HL-60 (cell line): ENCODE results near the gene CFAP20DC.

Source experiments
- DNase-seq, 2 experiments: peaks; one replicate each; pipeline ENCODE4 v3.0.0-alpha.2; 2010 to 2020; ENCODE audit warnings: low read depth in 1 of 2, low spot score in 1 of 2
- H3K27ac ChIP-seq: fragments of 250-450 bp; sonication (Bioruptor Pico); replicated peaks from 2 replicates; pipeline ENCODE4 v1.5.1; 2020; ENCODE audit warnings: mild to moderate bottlenecking, moderate library complexity
- H3K27me3 ChIP-seq: fragments of 250-450 bp; sonication (Bioruptor Pico); 2 replicates; pipeline ENCODE4 v1.5.1; 2021; ENCODE audit warnings: mild to moderate bottlenecking, moderate library complexity; ENCODE audit not compliant: insufficient read depth, poor library complexity, severe bottlenecking
- H3K4me3 ChIP-seq: replicated peaks from 2 replicates; pipeline ENCODE4 v1.5.1; 2011; ENCODE audit warnings: mild to moderate bottlenecking, control low read depth, low read length; ENCODE audit not compliant: insufficient read depth
- GABPA ChIP-seq: IDR thresholded peaks from 2 replicates; pipeline ENCODE4 v1.6.1; 2012; ENCODE audit warnings: low read depth
- POLR2AphosphoS5 ChIP-seq: IDR thresholded peaks from 2 replicates; pipeline ENCODE4 v1.6.1; 2012; ENCODE audit warnings: low read depth
- SPI1 ChIP-seq: IDR thresholded peaks from 2 replicates; pipeline ENCODE4 v1.6.1; 2012; ENCODE audit warnings: low read depth, mild to moderate bottlenecking, borderline replicate concordance
- TF ChIP-seq, protein P1 (sequence below): IDR thresholded peaks from 2 replicates; pipeline ENCODE4 v1.6.1; 2012; ENCODE audit warnings: low read depth; ENCODE audit not compliant: insufficient replicate concordance
- TF ChIP-seq, protein P2 (sequence below): IDR thresholded peaks from one replicate; pipeline ENCODE4 v1.5.1; 2011; ENCODE audit warnings: low read length, control low read depth, inconsistent platforms; ENCODE audit not compliant: insufficient read depth

CFAP20DC gene

DNA sequence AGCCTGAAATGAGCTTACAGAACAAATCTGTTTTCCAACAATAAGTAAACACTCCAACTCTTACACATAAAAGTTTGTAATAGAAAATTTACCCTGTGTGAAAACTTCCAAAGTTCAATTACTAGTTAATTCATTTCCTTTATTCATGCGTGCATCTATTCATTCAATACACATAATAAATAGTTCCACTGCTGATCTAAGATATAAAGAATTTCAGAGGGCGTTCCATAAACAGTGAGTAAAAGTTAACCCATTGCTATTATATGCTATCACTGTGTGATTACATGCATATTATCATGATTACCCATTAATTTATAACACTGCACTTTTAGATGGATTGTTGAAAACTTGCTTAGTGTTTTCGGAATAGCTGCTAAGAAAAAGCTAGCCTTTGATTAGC is 36.2 kb upstream of the CFAP20DC start:
- TF ChIP-seq, protein P1, sequence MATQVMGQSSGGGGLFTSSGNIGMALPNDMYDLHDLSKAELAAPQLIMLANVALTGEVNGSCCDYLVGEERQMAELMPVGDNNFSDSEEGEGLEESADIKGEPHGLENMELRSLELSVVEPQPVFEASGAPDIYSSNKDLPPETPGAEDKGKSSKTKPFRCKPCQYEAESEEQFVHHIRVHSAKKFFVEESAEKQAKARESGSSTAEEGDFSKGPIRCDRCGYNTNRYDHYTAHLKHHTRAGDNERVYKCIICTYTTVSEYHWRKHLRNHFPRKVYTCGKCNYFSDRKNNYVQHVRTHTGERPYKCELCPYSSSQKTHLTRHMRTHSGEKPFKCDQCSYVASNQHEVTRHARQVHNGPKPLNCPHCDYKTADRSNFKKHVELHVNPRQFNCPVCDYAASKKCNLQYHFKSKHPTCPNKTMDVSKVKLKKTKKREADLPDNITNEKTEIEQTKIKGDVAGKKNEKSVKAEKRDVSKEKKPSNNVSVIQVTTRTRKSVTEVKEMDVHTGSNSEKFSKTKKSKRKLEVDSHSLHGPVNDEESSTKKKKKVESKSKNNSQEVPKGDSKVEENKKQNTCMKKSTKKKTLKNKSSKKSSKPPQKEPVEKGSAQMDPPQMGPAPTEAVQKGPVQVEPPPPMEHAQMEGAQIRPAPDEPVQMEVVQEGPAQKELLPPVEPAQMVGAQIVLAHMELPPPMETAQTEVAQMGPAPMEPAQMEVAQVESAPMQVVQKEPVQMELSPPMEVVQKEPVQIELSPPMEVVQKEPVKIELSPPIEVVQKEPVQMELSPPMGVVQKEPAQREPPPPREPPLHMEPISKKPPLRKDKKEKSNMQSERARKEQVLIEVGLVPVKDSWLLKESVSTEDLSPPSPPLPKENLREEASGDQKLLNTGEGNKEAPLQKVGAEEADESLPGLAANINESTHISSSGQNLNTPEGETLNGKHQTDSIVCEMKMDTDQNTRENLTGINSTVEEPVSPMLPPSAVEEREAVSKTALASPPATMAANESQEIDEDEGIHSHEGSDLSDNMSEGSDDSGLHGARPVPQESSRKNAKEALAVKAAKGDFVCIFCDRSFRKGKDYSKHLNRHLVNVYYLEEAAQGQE, result no peak
- TF ChIP-seq SPI1 (no peak), GABPA (no peak), POLR2AphosphoS5 (no peak)
- TF ChIP-seq, protein P2, sequence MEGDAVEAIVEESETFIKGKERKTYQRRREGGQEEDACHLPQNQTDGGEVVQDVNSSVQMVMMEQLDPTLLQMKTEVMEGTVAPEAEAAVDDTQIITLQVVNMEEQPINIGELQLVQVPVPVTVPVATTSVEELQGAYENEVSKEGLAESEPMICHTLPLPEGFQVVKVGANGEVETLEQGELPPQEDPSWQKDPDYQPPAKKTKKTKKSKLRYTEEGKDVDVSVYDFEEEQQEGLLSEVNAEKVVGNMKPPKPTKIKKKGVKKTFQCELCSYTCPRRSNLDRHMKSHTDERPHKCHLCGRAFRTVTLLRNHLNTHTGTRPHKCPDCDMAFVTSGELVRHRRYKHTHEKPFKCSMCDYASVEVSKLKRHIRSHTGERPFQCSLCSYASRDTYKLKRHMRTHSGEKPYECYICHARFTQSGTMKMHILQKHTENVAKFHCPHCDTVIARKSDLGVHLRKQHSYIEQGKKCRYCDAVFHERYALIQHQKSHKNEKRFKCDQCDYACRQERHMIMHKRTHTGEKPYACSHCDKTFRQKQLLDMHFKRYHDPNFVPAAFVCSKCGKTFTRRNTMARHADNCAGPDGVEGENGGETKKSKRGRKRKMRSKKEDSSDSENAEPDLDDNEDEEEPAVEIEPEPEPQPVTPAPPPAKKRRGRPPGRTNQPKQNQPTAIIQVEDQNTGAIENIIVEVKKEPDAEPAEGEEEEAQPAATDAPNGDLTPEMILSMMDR, result no peak
- Histone ChIP-seq H3K27me3 (no peaks in the 10 kb centered on the region), H3K27ac (no peak overlapping the region), H3K4me3 (no peak overlapping the region)
- no peak for DNase-seq

DNA sequence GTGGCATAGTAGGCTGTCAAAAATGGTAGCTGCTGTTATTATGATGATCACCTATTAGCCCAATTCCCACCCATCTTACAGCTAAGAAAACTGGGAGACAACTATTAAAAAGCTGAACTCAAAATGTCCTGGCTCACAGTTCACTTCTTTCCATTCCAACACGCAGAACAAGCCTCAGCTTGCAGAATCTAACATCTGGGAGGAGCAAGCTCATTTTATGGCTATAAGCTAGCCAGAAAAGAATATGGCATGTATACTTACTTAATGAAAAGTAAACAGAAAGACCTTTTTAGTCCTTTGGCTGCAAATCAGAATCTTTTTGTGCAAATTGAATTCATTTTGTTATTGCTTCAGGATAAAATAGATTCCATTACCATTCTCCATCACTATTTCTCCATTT is 34.8 kb upstream of the CFAP20DC start:
- TF ChIP-seq POLR2AphosphoS5, result no peak
- TF ChIP-seq GABPA, result no peak
- no peak for TF ChIP-seq SPI1
- TF ChIP-seq, protein P1, result no peak
- TF ChIP-seq, protein P2, result no peak
- Histone ChIP-seq H3K27me3 (no peaks in the 10 kb centered on the region), H3K4me3 (no peak overlapping the region), H3K27ac (no peak overlapping the region)
- no peak for DNase-seq

DNA sequence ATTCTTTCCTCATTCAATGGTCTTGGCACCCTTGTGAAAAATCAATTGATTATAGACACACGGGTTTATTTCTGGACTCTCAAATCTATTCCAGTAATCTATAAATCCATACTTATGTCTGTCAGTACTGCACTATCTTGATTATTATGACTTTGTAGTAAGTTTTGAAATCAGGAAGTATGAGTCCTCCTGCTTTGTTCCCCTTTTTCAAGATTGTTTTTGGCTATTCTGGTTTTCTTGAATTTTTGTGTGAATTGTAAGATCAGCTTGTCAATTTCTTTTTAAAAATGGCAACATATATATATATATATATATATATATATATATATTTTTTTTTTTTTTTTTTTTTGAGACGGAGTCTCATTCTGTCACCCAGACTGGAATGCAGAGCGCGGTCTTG is 32.3 kb upstream of the CFAP20DC start:
- TF ChIP-seq, protein P2, result no peak
- TF ChIP-seq, protein P1, result no peak
- no peak for TF ChIP-seq POLR2AphosphoS5
- no peak for TF ChIP-seq GABPA
- TF ChIP-seq SPI1, result no peak
- Histone ChIP-seq H3K27me3 (no peaks in the 10 kb centered on the region), H3K4me3 (no peak overlapping the region), H3K27ac (no peak overlapping the region)
- no peak for DNase-seq
